ENCODE measurements around the gene B4GALT5. TPM values are rescaled to one million over a fixed set of nuclear protein-coding genes. Genes with fewer than 3 reads are reported as not detected.

Gene B4GALT5
- total RNA-seq, 2 donors from 2014 or later: 34.5 to 56.2 TPM

DNA sequence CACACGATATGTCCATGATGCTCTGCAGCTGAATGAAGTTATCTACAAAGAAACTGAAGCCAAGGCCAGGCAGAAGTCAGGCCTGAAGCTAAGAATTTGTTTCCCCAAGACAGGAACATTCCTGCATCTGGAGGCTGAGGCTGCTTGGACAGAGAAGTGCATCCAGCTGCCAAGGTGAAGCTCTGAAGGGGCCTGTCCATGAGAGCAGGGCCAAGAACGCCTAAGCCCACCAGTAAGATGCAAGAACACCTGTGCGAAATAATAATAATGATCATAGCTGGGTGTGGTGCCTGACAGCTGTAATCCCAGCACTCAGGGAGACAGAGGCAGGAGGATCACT is 37.7 kb upstream of the B4GALT5 start:
- Histone ChIP-seq H3K36me3 (no peaks in the 10 kb centered on the region), H3K9ac (ENCODE audit: low read depth in 2 of 2, low read length in 2 of 2) (no peak overlapping the region), H3K4me1 (peaks cover 6% of the 10 kb centered on the region), H3K4me3 (no peak overlapping the region), H3K27me3 (no peaks in the 10 kb centered on the region), H3K9me3 (no peaks in the 10 kb centered on the region), H3K27ac (no peak overlapping the region)
- TF ChIP-seq, protein P1, sequence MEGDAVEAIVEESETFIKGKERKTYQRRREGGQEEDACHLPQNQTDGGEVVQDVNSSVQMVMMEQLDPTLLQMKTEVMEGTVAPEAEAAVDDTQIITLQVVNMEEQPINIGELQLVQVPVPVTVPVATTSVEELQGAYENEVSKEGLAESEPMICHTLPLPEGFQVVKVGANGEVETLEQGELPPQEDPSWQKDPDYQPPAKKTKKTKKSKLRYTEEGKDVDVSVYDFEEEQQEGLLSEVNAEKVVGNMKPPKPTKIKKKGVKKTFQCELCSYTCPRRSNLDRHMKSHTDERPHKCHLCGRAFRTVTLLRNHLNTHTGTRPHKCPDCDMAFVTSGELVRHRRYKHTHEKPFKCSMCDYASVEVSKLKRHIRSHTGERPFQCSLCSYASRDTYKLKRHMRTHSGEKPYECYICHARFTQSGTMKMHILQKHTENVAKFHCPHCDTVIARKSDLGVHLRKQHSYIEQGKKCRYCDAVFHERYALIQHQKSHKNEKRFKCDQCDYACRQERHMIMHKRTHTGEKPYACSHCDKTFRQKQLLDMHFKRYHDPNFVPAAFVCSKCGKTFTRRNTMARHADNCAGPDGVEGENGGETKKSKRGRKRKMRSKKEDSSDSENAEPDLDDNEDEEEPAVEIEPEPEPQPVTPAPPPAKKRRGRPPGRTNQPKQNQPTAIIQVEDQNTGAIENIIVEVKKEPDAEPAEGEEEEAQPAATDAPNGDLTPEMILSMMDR (IDR thresholded peaks at IDR 0.05): no peak
- no peak for DNase-seq
- intact Hi-C loops (cut with DNase I): no loop called here

DNA sequence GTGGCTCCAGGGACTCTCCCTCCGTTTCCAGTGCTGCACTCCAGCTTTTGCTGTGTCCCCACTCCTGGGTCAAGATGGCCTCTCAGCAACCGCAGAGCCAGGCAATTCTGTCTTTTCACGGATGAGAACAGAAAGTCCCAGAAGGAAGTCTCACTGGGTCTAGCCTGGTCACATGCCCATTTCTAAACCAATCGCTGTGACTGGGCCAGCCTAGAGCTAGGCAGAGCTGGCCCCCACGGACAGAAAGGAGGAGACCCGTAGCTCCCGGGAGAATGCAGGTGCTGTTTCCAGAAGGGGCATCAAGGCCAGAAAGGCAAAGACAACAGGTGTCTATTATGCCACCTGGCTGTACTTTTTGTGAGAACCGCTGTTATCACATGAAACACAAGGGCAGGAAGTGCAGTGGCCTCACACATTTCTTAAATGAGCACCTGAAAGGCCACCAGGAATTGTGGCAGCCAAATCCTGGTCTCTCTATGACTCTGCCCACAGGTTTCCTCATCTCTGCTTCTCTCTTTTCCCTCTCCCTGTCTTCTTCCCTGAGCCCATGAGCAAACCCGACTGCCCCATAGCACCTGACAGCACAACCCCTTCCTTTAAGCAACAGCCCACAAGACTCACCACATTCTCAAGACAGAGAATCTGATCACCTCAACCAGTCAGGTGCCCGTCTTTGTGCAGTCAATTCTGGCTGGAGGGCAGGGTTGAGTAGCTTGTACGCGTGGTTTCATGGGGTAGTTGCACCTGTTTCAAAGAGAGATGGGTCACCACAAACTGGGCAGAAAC is 37.1 kb upstream of the B4GALT5 start:
- H3K4me1 ChIP-seq: peaks cover 6% of the 10 kb centered on the region
- H3K9me3 ChIP-seq: no peaks in the 10 kb centered on the region
- no peak overlapping the region for H3K27ac ChIP-seq
- intact Hi-C loops (cut with DNase I): no loop called here
- no peaks in the 10 kb centered on the region for H3K27me3 ChIP-seq
- H3K4me3 ChIP-seq: no peak overlapping the region
- H3K36me3 ChIP-seq: no peaks in the 10 kb centered on the region
- no peak overlapping the region for H3K9ac ChIP-seq (ENCODE audit: low read depth in 2 of 2, low read length in 2 of 2)
- TF ChIP-seq, protein P1 (IDR thresholded peaks at IDR 0.05): no peak
- no peak for DNase-seq

DNA sequence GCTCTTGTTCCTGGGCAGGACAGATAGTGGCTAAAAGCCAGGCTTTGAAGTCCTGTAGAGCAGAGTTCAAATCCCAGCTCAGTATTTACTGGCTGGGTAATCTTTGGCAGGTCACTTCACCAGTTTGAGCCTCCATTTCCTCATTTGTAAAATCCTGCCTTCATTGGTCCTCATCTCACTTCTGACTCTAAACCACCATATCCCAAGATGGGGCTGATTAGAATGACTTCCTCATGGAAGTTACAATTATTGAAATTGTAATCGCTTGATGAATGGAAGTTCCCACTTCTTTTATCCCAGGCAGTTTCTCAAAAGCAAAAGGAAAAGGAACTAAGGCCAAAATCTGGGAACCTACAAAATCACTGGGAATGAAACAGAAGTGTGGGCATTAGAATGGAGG is 35.9 kb upstream of the B4GALT5 start:
- H3K27me3 ChIP-seq: no peaks in the 10 kb centered on the region
- TF ChIP-seq, protein P1 (IDR thresholded peaks at IDR 0.05): no peak
- H3K9me3 ChIP-seq: no peaks in the 10 kb centered on the region
- H3K27ac ChIP-seq: no peak overlapping the region
- H3K36me3 ChIP-seq: no peaks in the 10 kb centered on the region
- peaks cover 6% of the 10 kb centered on the region for H3K4me1 ChIP-seq
- no peak for DNase-seq
- no peak overlapping the region for H3K9ac ChIP-seq (ENCODE audit: low read depth in 2 of 2, low read length in 2 of 2)
- intact Hi-C loops (cut with DNase I): no loop called here
- no peak overlapping the region for H3K4me3 ChIP-seq

DNA sequence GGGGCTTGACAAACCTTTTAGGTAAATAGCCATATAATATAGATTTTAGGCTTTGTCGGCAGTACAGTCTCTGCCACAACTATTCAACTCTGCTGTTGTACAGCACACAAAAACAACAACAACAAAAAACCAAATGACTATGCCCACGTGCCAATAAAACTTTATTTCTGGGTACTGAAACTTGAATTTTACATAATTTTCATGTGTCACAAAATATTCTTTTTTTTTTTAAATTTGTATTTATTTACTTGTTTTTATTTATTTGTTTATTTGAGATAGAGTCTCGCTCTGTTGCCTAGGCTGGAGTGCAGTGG is 34.8 kb upstream of the B4GALT5 start:
- Histone ChIP-seq H3K27ac (no peak overlapping the region), H3K4me3 (no peak overlapping the region), H3K36me3 (no peaks in the 10 kb centered on the region), H3K9me3 (no peaks in the 10 kb centered on the region), H3K4me1 (peaks cover 6% of the 10 kb centered on the region), H3K9ac (ENCODE audit: low read depth in 2 of 2, low read length in 2 of 2) (no peak overlapping the region), H3K27me3 (no peaks in the 10 kb centered on the region)
- intact Hi-C loops (cut with DNase I): no loop called here
- TF ChIP-seq, protein P1 (IDR thresholded peaks at IDR 0.05): no peak
- no peak for DNase-seq

- H3K9me3 ChIP-seq: no peaks in the 10 kb centered on the region
- peaks cover 6% of the 10 kb centered on the region for H3K4me1 ChIP-seq
- peak overlapping the region; percentile 46 for H3K27ac ChIP-seq
- no peaks in the 10 kb centered on the region for H3K27me3 ChIP-seq
- H3K9ac ChIP-seq (ENCODE audit: low read depth in 2 of 2, low read length in 2 of 2): peak overlapping the region in 1 of 2 donors; percentile 3
- no peaks in the 10 kb centered on the region for H3K36me3 ChIP-seq
- TF ChIP-seq, protein P1 (IDR thresholded peaks at IDR 0.05): no peak
- intact Hi-C loops (cut with DNase I): no loop called here
- no peak overlapping the region for H3K4me3 ChIP-seq
- DNase-seq: peak; percentile 43
These were observed 34.2 kb upstream of the B4GALT5 start for GRCh38 chr20:49747707-49748524.
